Neuronal stem cell (in vitro differentiated cells): ENCODE measurements around the gene RAB11FIP3.

Experiments
- DNase-seq: peaks from one replicate; pipeline ENCODE4 v3.0.0-alpha.2; 2013; ENCODE audit warnings: low spot score
- H2AFZ ChIP-seq: one replicate; pipeline ENCODE4 v1.6.1; 2013; ENCODE audit warnings: mild to moderate bottlenecking, low read length, inconsistent platforms
- H2AK5ac ChIP-seq: 2 replicates; pipeline ENCODE4 v1.6.1; 2013; ENCODE audit warnings: low read depth, mild to moderate bottlenecking, inconsistent platforms, low read length, moderate library complexity, mixed read lengths
- H2BK120ac ChIP-seq: 2 replicates; pipeline ENCODE4 v1.6.1; 2013; ENCODE audit warnings: low read depth, mild to moderate bottlenecking, inconsistent platforms, low read length, moderate library complexity, mixed read lengths
- H2BK12ac ChIP-seq: one replicate; pipeline ENCODE4 v1.6.1; 2013; ENCODE audit warnings: low read length, inconsistent platforms
- H2BK15ac ChIP-seq: 2 replicates; pipeline ENCODE4 v1.6.1; 2013; ENCODE audit warnings: mild to moderate bottlenecking, low read length, inconsistent platforms, mixed read lengths
- H2BK5ac ChIP-seq: one replicate; pipeline ENCODE4 v1.6.1; 2013; ENCODE audit warnings: inconsistent platforms, mild to moderate bottlenecking, low read length, moderate library complexity
- H3K14ac ChIP-seq: one replicate; pipeline ENCODE4 v1.6.1; 2013; ENCODE audit warnings: low read length, inconsistent platforms
- H3K18ac ChIP-seq: 2 replicates; pipeline ENCODE4 v1.6.1; 2013; ENCODE audit warnings: low read length, inconsistent platforms
- H3K23ac ChIP-seq: 2 replicates; pipeline ENCODE4 v1.6.1; 2013; ENCODE audit warnings: low read depth, mild to moderate bottlenecking, mixed read lengths, low read length, inconsistent platforms; ENCODE audit not compliant: poor library complexity
- H3K27ac ChIP-seq: replicated peaks from 3 replicates; pipeline ENCODE4 v1.5.1; 2013; ENCODE audit warnings: low read length, inconsistent platforms
- H3K27me3 ChIP-seq, 3 experiments: 2 replicates each; pipeline ENCODE4 v1.6.1; 2013; ENCODE audit warnings: low read length in 3 of 3, mild to moderate bottlenecking in 2 of 3, inconsistent platforms in 1 of 3, low read depth in 1 of 3, mixed read lengths in 1 of 3, moderate library complexity in 1 of 3; ENCODE audit not compliant: control insufficient read depth in 3 of 3, insufficient read depth in 3 of 3
- H3K36me3 ChIP-seq, 2 donors: replicated peaks in 1 of 2; 2 replicates each; pipeline ENCODE4 v1.6.1; 2013; ENCODE audit warnings: low read length in 2 of 2; ENCODE audit not compliant: control insufficient read depth in 2 of 2, insufficient read depth in 2 of 2
- H3K4ac ChIP-seq: 2 replicates; pipeline ENCODE4 v1.6.1; 2013; ENCODE audit warnings: inconsistent platforms, mild to moderate bottlenecking, low read length, moderate library complexity
- H3K4me1 ChIP-seq, 2 donors: 1 replicate in 1 of 2; 2 replicates in 1 of 2; pipeline ENCODE4 v1.6.1; 2013; ENCODE audit warnings: low read length in 2 of 2, low read depth in 1 of 2; ENCODE audit not compliant: control insufficient read depth in 2 of 2, insufficient read depth in 1 of 2
- H3K4me2 ChIP-seq: one replicate; pipeline ENCODE4 v1.6.1; 2013; ENCODE audit warnings: mild to moderate bottlenecking, low read length, inconsistent platforms; ENCODE audit not compliant: insufficient read depth, poor library complexity, severe bottlenecking
- H3K4me3 ChIP-seq, 2 donors: 2 replicates each; pipeline ENCODE4 v1.5.1; 2013; ENCODE audit warnings: low read length in 2 of 2, mild to moderate bottlenecking in 2 of 2, inconsistent platforms in 1 of 2, moderate library complexity in 1 of 2
- H3K79me1 ChIP-seq: one replicate; pipeline ENCODE4 v1.6.1; 2013; ENCODE audit warnings: low read depth, mild to moderate bottlenecking, inconsistent platforms, low read length, moderate library complexity
- H3K9ac ChIP-seq: one replicate; pipeline ENCODE4 v1.6.1; 2013; ENCODE audit warnings: mild to moderate bottlenecking, low read depth, low read length, inconsistent platforms; ENCODE audit not compliant: poor library complexity
- H3K9me3 ChIP-seq, 2 donors: replicated peaks in 1 of 2; 2 replicates each; pipeline versions ENCODE3 to v1.6.1; 2013; ENCODE audit warnings: low read length in 2 of 2, mild to moderate bottlenecking in 2 of 2, inconsistent platforms in 1 of 2, low read depth in 1 of 2, mixed read lengths in 1 of 2, moderate library complexity in 1 of 2; ENCODE audit not compliant: control insufficient read depth in 2 of 2, insufficient read depth in 1 of 2
- H4K8ac ChIP-seq: one replicate; pipeline ENCODE4 v1.6.1; 2013; ENCODE audit warnings: low read depth, mild to moderate bottlenecking, inconsistent platforms, low read length, moderate library complexity
- H4K91ac ChIP-seq: one replicate; pipeline ENCODE4 v1.6.1; 2013; ENCODE audit warnings: low read length, low read depth, mild to moderate bottlenecking, inconsistent platforms; ENCODE audit not compliant: poor library complexity
- WGBS, 2 donors: extraction: QIAGEN DNeasy Blood & Tissue Kit; methylation state at CpG; one replicate each; pipeline ENCODE4 v1.1.7; 2013; ENCODE audit warnings: missing lambda C conversion rate in 2 of 2, mixed read lengths in 1 of 2; ENCODE audit not compliant: insufficient read length in 2 of 2, insufficient replicate concordance in 1 of 2; ENCODE audit errors: extremely low coverage in 2 of 2; 5-methylcytosine and 5-hydroxymethylcytosine counted together

RAB11FIP3 gene

GRCh38 chr16:398561-399339 lies 26.7 kb upstream of the RAB11FIP3 start:
- Histone ChIP-seq H3K9me3 (no peaks in the 10 kb centered on the region), H3K9ac (peak overlapping the region; percentile 60), H3K4me1 (peaks cover 9 to 15% of the 10 kb centered on the region in 2 donors), H4K91ac (no peak overlapping the region), H4K8ac (peak overlapping the region; percentile 65), H3K23ac (peak overlapping the region; percentile 73), H3K14ac (no peak overlapping the region), H2BK5ac (no peak overlapping the region), H2BK15ac (no peak overlapping the region), H3K4ac (no peak overlapping the region), H2AK5ac (peak overlapping the region; percentile 56), H3K36me3 (peaks cover 21 to 30% of the 10 kb centered on the region in 2 donors), H3K4me3 (no peak overlapping the region), H2AFZ (no peak overlapping the region), H2BK120ac (no peak overlapping the region), H3K79me1 (peaks cover 7% of the 10 kb centered on the region), H3K4me2 (no peak overlapping the region), H3K18ac (no peak overlapping the region), H3K27ac (no peak overlapping the region), H3K27me3 (no peaks in the 10 kb centered on the region), H2BK12ac (no peak overlapping the region)
- no CpG with 5 or more reads among the region's 24 CpGs for WGBS, 2 donors
- DNase-seq = no peak

- H2BK15ac ChIP-seq = no peak overlapping the region
- no peak overlapping the region for H3K14ac ChIP-seq
- H3K27ac ChIP-seq = no peak overlapping the region
- H3K23ac ChIP-seq = peak overlapping the region; percentile 73
- no peak overlapping the region for H4K91ac ChIP-seq
- peaks cover 9 to 15% of the 10 kb centered on the region in 2 donors for H3K4me1 ChIP-seq
- no peak overlapping the region for H3K18ac ChIP-seq
- no peak overlapping the region for H2BK12ac ChIP-seq
- peaks cover 7% of the 10 kb centered on the region for H3K79me1 ChIP-seq
- H2BK5ac ChIP-seq = peak overlapping the region; percentile 4
- H2AFZ ChIP-seq = no peak overlapping the region
- no peaks in the 10 kb centered on the region for H3K9me3 ChIP-seq
- peak overlapping the region in 1 of 2 donors; percentile 0 for H3K4me3 ChIP-seq
- H3K27me3 ChIP-seq = no peaks in the 10 kb centered on the region
- no CpG with 5 or more reads among the region's 22 CpGs for WGBS, 2 donors
- H3K4ac ChIP-seq = no peak overlapping the region
- H3K9ac ChIP-seq = no peak overlapping the region
- H2AK5ac ChIP-seq = peak overlapping the region; percentile 56
- no peak for DNase-seq
- H3K4me2 ChIP-seq = no peak overlapping the region
- peaks cover 21 to 30% of the 10 kb centered on the region in 2 donors for H3K36me3 ChIP-seq
- H4K8ac ChIP-seq = peak overlapping the region; percentile 65
- H2BK120ac ChIP-seq = no peak overlapping the region
These were observed 26.0 kb upstream of the RAB11FIP3 start for GRCh38 chr16:399340-400019.

GRCh38 chr16:400061-400591 lies 25.3 kb upstream of the RAB11FIP3 start:
- H3K4me2 ChIP-seq = no peak overlapping the region
- no peak overlapping the region for H3K27ac ChIP-seq
- no peaks in the 10 kb centered on the region for H3K27me3 ChIP-seq
- H2AK5ac ChIP-seq = no peak overlapping the region
- no peak overlapping the region for H2BK15ac ChIP-seq
- no peak overlapping the region for H4K91ac ChIP-seq
- peak overlapping the region in 1 of 2 donors; percentile 0 for H3K4me3 ChIP-seq
- no peak overlapping the region for H3K18ac ChIP-seq
- peaks cover 7% of the 10 kb centered on the region for H3K79me1 ChIP-seq
- H3K14ac ChIP-seq = no peak overlapping the region
- H2BK120ac ChIP-seq = no peak overlapping the region
- no peak overlapping the region for H3K9ac ChIP-seq
- no peak overlapping the region for H3K23ac ChIP-seq
- H2AFZ ChIP-seq = no peak overlapping the region
- no peak overlapping the region for H2BK12ac ChIP-seq
- WGBS, 2 donors = no CpG with 5 or more reads among the region's 10 CpGs
- no peak overlapping the region for H3K4ac ChIP-seq
- H3K36me3 ChIP-seq = peaks cover 21 to 30% of the 10 kb centered on the region in 2 donors
- DNase-seq = no peak
- H3K4me1 ChIP-seq = peaks cover 9 to 15% of the 10 kb centered on the region in 2 donors
- H2BK5ac ChIP-seq = peak overlapping the region; percentile 4
- no peak overlapping the region for H4K8ac ChIP-seq
- H3K9me3 ChIP-seq = no peaks in the 10 kb centered on the region
